Measurements from ENCODE around the gene STXBP5L.
"Not testable (repeated sequence)": the region's sequence is repeated elsewhere in the genome, so short reads cannot be mapped to it uniquely, and the experiment has no call there.

The STXBP5L gene

DNA sequence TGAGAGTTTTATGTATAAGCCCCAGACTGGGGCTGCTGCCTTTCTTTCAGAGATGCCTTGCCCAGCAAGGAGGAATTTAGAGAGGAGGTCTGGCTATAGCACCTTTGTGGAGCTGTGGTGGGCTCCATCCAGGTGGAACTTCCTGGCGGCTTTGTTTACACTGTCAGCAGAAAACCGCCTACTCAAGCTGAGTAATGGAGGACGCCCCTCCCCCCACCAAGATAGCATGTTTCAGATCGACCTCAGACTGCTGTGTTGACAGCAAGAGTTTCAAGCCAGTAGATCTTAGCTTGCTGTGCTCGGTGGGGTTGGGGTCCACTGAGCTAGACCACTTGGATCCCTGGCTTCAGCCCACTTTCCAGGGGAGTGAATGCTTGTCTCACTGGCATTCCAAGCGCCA is 155.6 kb downstream of the STXBP5L start:
- H3K9me3 ChIP-seq (replicated peaks; ENCODE audit: low read length): no peaks in the 10 kb centered on the region
- H3K36me3 ChIP-seq (ENCODE audit: insufficient read depth, low read length): no peaks in the 10 kb centered on the region
- no peaks in the 10 kb centered on the region for H3K4me1 ChIP-seq (ENCODE audit: control insufficient read depth, insufficient read depth, low read length)
- no peaks in the 10 kb centered on the region for H3K27me3 ChIP-seq (ENCODE audit: control insufficient read depth, insufficient read depth, low read length)
- H3K4me3 ChIP-seq (ENCODE audit: low read length): no peak overlapping the region
- no peak overlapping the region for H3K4me2 ChIP-seq (ENCODE audit: low read length)
- H3K9ac ChIP-seq (ENCODE audit: low read depth, low read length): no peak overlapping the region

DNA sequence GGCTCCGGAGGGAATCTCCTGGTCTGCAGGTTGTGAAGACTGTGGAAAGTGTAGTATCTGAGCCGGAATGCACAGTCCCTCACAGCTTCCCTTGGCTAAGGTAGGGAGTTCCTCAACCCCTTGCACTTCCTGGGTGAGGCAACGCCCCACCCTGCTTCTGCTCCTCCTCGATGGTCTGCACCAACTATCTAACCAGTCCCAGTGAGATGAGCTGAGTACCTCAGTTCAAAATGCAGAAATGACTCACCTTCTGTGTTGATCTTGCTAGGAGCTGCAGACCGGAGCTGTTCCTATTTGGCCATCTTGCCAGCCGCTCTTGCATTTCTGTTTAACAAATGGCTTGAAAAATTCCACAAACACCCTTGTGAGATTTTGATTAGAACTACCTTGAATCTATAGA is 156.1 kb downstream of the STXBP5L start:
- Histone ChIP-seq H3K9ac (ENCODE audit: low read depth, low read length) (no peak overlapping the region), H3K9me3 (replicated peaks; ENCODE audit: low read length) (no peaks in the 10 kb centered on the region), H3K4me3 (ENCODE audit: low read length) (no peak overlapping the region), H3K4me1 (ENCODE audit: control insufficient read depth, insufficient read depth, low read length) (no peaks in the 10 kb centered on the region), H3K4me2 (ENCODE audit: low read length) (no peak overlapping the region), H3K27me3 (ENCODE audit: control insufficient read depth, insufficient read depth, low read length) (no peaks in the 10 kb centered on the region), H3K36me3 (ENCODE audit: insufficient read depth, low read length) (no peaks in the 10 kb centered on the region)

- H3K9ac ChIP-seq (ENCODE audit: low read depth, low read length): no peak overlapping the region
- H3K36me3 ChIP-seq (ENCODE audit: insufficient read depth, low read length): no peaks in the 10 kb centered on the region
- H3K4me2 ChIP-seq (ENCODE audit: low read length): no peak overlapping the region
- H3K27me3 ChIP-seq (ENCODE audit: control insufficient read depth, insufficient read depth, low read length): no peaks in the 10 kb centered on the region
- H3K4me3 ChIP-seq (ENCODE audit: low read length): no peak overlapping the region
- no peaks in the 10 kb centered on the region for H3K9me3 ChIP-seq (replicated peaks; ENCODE audit: low read length)
- H3K4me1 ChIP-seq (ENCODE audit: control insufficient read depth, insufficient read depth, low read length): no peaks in the 10 kb centered on the region
Observed at GRCh38 chr3:121072133-121072532, 164.1 kb downstream of the STXBP5L start.

DNA sequence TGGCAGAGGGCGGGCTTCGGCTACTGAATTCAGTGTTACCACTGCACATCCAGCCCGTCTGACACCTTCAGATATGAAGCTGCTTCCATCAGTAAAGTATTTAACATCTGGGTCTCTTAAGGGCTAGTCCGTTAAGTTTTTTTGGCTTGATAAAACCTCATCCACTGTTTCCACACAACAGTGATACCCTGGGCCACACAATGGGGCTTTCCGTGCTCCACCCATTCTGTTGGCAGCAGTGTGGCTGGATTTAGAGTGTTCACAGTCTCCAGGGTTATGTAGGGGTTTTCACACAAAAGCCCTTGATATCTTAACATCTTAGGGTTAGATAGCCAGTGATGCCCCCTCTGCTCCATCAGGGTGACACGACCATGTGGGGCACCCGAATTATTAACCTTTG is 165.0 kb downstream of the STXBP5L start:
- Histone ChIP-seq H3K27me3 (ENCODE audit: control insufficient read depth, insufficient read depth, low read length) (no peaks in the 10 kb centered on the region), H3K4me3 (ENCODE audit: low read length) (no peak overlapping the region), H3K9me3 (replicated peaks; ENCODE audit: low read length) (no peaks in the 10 kb centered on the region), H3K4me1 (ENCODE audit: control insufficient read depth, insufficient read depth, low read length) (no peaks in the 10 kb centered on the region), H3K9ac (ENCODE audit: low read depth, low read length) (no peak overlapping the region), H3K36me3 (ENCODE audit: insufficient read depth, low read length) (no peaks in the 10 kb centered on the region), H3K4me2 (ENCODE audit: low read length) (no peak overlapping the region)

GRCh38 chr3:121075191-121075590 is 167.2 kb downstream of the STXBP5L start:
- Histone ChIP-seq H3K4me1 (ENCODE audit: control insufficient read depth, insufficient read depth, low read length) (no peaks in the 10 kb centered on the region), H3K9me3 (replicated peaks; ENCODE audit: low read length) (no peaks in the 10 kb centered on the region), H3K36me3 (ENCODE audit: insufficient read depth, low read length) (no peaks in the 10 kb centered on the region), H3K27me3 (ENCODE audit: control insufficient read depth, insufficient read depth, low read length) (no peaks in the 10 kb centered on the region), H3K4me3 (ENCODE audit: low read length) (no peak overlapping the region), H3K4me2 (ENCODE audit: low read length) (no peak overlapping the region), H3K9ac (ENCODE audit: low read depth, low read length) (no peak overlapping the region)

DNA sequence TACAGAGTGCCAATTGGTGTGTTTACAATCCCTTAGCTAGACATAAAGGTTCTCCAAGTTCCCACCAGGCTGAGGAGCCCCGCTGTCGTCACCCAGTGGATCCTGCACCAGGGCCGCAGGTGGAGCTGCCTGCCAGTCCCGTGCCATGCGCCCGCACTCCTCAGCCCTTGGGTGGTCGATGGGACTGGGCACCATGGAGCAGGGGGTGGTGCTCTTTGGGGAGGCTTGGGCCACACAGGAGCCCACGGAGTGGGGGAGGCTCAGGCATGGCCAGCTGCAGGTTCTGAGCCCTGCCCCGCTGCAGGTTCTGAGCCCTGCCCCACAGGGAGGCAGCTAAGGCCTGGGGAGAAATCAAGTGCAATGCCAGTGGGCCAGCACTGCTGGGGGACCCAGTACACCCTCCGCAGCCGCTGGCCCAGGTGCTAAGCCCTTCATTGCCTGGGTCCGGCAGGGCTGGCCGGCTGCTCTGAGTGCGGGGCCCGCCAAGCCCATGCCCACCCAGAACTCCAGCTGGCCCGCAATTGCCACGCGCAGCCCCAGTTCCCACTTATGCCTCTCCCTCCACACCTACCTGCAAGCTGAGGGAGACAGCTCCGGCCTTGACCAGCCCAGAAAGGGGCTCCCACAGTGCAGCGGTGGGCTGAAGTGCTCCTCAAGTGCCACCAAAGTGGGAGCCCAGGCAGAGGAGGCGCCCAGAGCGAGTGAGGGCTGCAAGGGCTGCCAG is 170.5 kb downstream of the STXBP5L start:
- not testable (repeated sequence) for H3K4me1 ChIP-seq (ENCODE audit: control insufficient read depth, insufficient read depth, low read length); H3K27me3 ChIP-seq (ENCODE audit: control insufficient read depth, insufficient read depth, low read length); H3K9ac ChIP-seq (ENCODE audit: low read depth, low read length); H3K4me2 ChIP-seq (ENCODE audit: low read length); H3K9me3 ChIP-seq (replicated peaks; ENCODE audit: low read length); H3K4me3 ChIP-seq (ENCODE audit: low read length); H3K36me3 ChIP-seq (ENCODE audit: insufficient read depth, low read length)

DNA sequence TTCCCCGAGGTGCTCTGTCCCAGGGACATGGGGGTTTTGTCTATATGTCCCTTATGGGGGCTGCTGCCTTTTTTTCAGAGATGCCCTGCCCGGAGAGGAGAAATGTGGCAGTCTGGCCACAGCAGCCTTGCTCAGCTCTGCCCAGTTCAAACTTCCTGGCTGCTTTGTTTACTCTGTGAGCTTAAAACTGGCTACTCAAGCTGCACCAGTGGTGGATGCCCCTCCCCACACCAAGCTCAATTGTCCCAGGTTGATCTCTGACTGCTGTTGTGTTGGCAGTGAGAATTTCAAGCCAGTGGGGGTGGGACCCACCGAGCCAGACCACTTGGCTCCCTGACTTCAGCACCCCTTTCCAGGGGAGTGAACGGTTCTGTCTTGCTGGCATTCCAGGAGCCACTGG is 188.9 kb downstream of the STXBP5L start:
- Histone ChIP-seq H3K4me3 (ENCODE audit: low read length) (no peak overlapping the region), H3K27me3 (ENCODE audit: control insufficient read depth, insufficient read depth, low read length) (no peaks in the 10 kb centered on the region), H3K4me2 (ENCODE audit: low read length) (no peak overlapping the region), H3K36me3 (ENCODE audit: insufficient read depth, low read length) (no peaks in the 10 kb centered on the region), H3K9me3 (replicated peaks; ENCODE audit: low read length) (no peaks in the 10 kb centered on the region), H3K9ac (ENCODE audit: low read depth, low read length) (no peak overlapping the region), H3K4me1 (ENCODE audit: control insufficient read depth, insufficient read depth, low read length) (no peaks in the 10 kb centered on the region)

DNA sequence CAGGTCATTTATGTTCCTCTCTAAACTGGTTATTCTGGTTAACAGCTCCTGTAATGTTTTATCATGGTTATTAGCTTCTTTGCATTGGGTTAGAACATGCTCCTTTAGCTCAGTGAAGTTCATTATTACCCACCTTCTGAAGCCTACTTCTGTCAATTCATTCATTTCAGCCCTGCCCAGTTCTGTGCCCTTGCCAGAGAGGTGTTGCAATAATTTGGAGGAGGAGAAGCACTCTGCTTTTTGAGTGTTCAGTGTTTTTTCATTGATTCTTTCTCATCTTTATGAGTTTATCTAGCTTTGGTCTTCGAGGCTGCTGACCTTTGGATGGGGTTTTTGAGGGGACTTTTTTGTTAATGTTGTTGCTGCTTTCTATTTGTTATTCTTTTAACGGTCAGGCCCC is 203.1 kb downstream of the STXBP5L start:
- H3K4me2 ChIP-seq (ENCODE audit: low read length); H3K4me3 ChIP-seq (ENCODE audit: low read length); H3K4me1 ChIP-seq (ENCODE audit: control insufficient read depth, insufficient read depth, low read length); H3K36me3 ChIP-seq (ENCODE audit: insufficient read depth, low read length); H3K9ac ChIP-seq (ENCODE audit: low read depth, low read length); H3K9me3 ChIP-seq (replicated peaks; ENCODE audit: low read length); H3K27me3 ChIP-seq (ENCODE audit: control insufficient read depth, insufficient read depth, low read length): not testable (repeated sequence)

GRCh38 chr3:121111914-121112612 is 204.1 kb downstream of the STXBP5L start:
- H3K27me3 ChIP-seq (ENCODE audit: control insufficient read depth, insufficient read depth, low read length): no peaks in the 10 kb centered on the region
- no peak overlapping the region for H3K9ac ChIP-seq (ENCODE audit: low read depth, low read length)
- no peaks in the 10 kb centered on the region for H3K36me3 ChIP-seq (ENCODE audit: insufficient read depth, low read length)
- no peak overlapping the region for H3K4me2 ChIP-seq (ENCODE audit: low read length)
- H3K9me3 ChIP-seq (replicated peaks; ENCODE audit: low read length): no peaks in the 10 kb centered on the region
- H3K4me3 ChIP-seq (ENCODE audit: low read length): no peak overlapping the region
- H3K4me1 ChIP-seq (ENCODE audit: control insufficient read depth, insufficient read depth, low read length): no peaks in the 10 kb centered on the region

- Histone ChIP-seq H3K36me3 (ENCODE audit: insufficient read depth, low read length) (no peaks in the 10 kb centered on the region), H3K4me2 (ENCODE audit: low read length) (no peak overlapping the region), H3K4me3 (ENCODE audit: low read length) (no peak overlapping the region), H3K9me3 (replicated peaks; ENCODE audit: low read length) (no peaks in the 10 kb centered on the region), H3K4me1 (ENCODE audit: control insufficient read depth, insufficient read depth, low read length) (no peaks in the 10 kb centered on the region), H3K9ac (ENCODE audit: low read depth, low read length) (no peak overlapping the region), H3K27me3 (ENCODE audit: control insufficient read depth, insufficient read depth, low read length) (no peaks in the 10 kb centered on the region)
Observed at GRCh38 chr3:121126033-121126706, 218.2 kb downstream of the STXBP5L start.

DNA sequence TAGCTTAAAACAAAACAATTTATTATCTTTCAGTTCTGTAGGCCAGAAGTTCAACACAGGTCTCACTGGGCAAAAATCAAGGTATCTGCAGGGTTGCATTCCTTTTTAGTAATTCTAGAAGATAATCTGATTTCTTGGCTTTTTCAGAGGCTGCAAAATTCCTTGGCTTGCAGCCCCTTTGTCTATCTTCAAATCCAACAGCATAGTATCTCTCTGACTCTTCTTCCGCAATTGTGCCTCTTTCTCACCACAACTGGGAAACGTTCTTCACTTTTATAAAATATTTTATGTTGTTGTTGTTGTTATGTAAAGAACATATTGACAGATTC is 218.7 kb downstream of the STXBP5L start:
- Histone ChIP-seq H3K27me3 (ENCODE audit: control insufficient read depth, insufficient read depth, low read length) (no peaks in the 10 kb centered on the region), H3K36me3 (ENCODE audit: insufficient read depth, low read length) (no peaks in the 10 kb centered on the region), H3K4me1 (ENCODE audit: control insufficient read depth, insufficient read depth, low read length) (no peaks in the 10 kb centered on the region), H3K9ac (ENCODE audit: low read depth, low read length) (no peak overlapping the region), H3K4me2 (ENCODE audit: low read length) (no peak overlapping the region), H3K4me3 (ENCODE audit: low read length) (no peak overlapping the region), H3K9me3 (replicated peaks; ENCODE audit: low read length) (no peaks in the 10 kb centered on the region)

GRCh38 chr3:121152573-121152972 is 244.6 kb downstream of the STXBP5L start:
- H3K4me1 ChIP-seq (ENCODE audit: control insufficient read depth, insufficient read depth, low read length): peaks cover 7% of the 10 kb centered on the region
- no peaks in the 10 kb centered on the region for H3K27me3 ChIP-seq (ENCODE audit: control insufficient read depth, insufficient read depth, low read length)
- H3K36me3 ChIP-seq (ENCODE audit: insufficient read depth, low read length): no peaks in the 10 kb centered on the region
- no peak overlapping the region for H3K9ac ChIP-seq (ENCODE audit: low read depth, low read length)
- H3K4me2 ChIP-seq (ENCODE audit: low read length): no peak overlapping the region
- no peak overlapping the region for H3K4me3 ChIP-seq (ENCODE audit: low read length)
- no peaks in the 10 kb centered on the region for H3K9me3 ChIP-seq (replicated peaks; ENCODE audit: low read length)

All from skeletal muscle satellite cell (primary cell).